Measurements from ENCODE around the gene MAN2A2.

Gene MAN2A2

GRCh38 chr15:90863987-90864386 is 39.1 kb upstream of the MAN2A2 start:
- no peak for TF ChIP-seq EGR1 (IDR thresholded peaks at IDR 0.05)
- no peak for TF ChIP-seq MAX (IDR thresholded peaks at IDR 0.05)
- TF ChIP-seq FOXM1 (IDR thresholded peaks at IDR 0.05; ENCODE audit: borderline replicate concordance, low read depth), result no peak
- no peak for TF ChIP-seq REST (IDR thresholded peaks at IDR 0.05; ENCODE audit: low read depth)
- TF ChIP-seq EP300 (IDR thresholded peaks at IDR 0.05; ENCODE audit: borderline replicate concordance), result no peak
- no peak for TF ChIP-seq YY1 (IDR thresholded peaks at IDR 0.05; ENCODE audit: low read depth)
- TF ChIP-seq, protein P1, sequence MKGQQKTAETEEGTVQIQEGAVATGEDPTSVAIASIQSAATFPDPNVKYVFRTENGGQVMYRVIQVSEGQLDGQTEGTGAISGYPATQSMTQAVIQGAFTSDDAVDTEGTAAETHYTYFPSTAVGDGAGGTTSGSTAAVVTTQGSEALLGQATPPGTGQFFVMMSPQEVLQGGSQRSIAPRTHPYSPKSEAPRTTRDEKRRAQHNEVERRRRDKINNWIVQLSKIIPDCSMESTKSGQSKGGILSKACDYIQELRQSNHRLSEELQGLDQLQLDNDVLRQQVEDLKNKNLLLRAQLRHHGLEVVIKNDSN (IDR thresholded peaks at IDR 0.05), result no peak
- no peak for TF ChIP-seq TCF12 (IDR thresholded peaks at IDR 0.05; ENCODE audit: low read depth)
- TF ChIP-seq TAF1 (IDR thresholded peaks at IDR 0.05; ENCODE audit: low read depth), result no peak
- TF ChIP-seq NFIC (IDR thresholded peaks at IDR 0.05), result no peak
- TF ChIP-seq ZBTB7A (IDR thresholded peaks at IDR 0.05; ENCODE audit: low read depth), result no peak
- TF ChIP-seq RAD21 (IDR thresholded peaks at IDR 0.05; ENCODE audit: low read depth), result no peak
- no peak for TF ChIP-seq CREB1 (IDR thresholded peaks at IDR 0.05; ENCODE audit: low read depth)
- no peak for TF ChIP-seq TEAD4 (IDR thresholded peaks at IDR 0.05)
- TF ChIP-seq CEBPB (IDR thresholded peaks at IDR 0.05), result no peak

GRCh38 chr15:90864507-90864906 is 38.6 kb upstream of the MAN2A2 start:
- no peak for TF ChIP-seq REST (IDR thresholded peaks at IDR 0.05; ENCODE audit: low read depth)
- TF ChIP-seq CREB1 (IDR thresholded peaks at IDR 0.05; ENCODE audit: low read depth), result no peak
- TF ChIP-seq EGR1 (IDR thresholded peaks at IDR 0.05), result no peak
- TF ChIP-seq NFIC (IDR thresholded peaks at IDR 0.05), result no peak
- TF ChIP-seq YY1 (IDR thresholded peaks at IDR 0.05; ENCODE audit: low read depth), result no peak
- TF ChIP-seq MAX (IDR thresholded peaks at IDR 0.05), result no peak
- TF ChIP-seq, protein P1 (IDR thresholded peaks at IDR 0.05), result no peak
- TF ChIP-seq EP300 (IDR thresholded peaks at IDR 0.05; ENCODE audit: borderline replicate concordance), result no peak
- TF ChIP-seq ZBTB7A (IDR thresholded peaks at IDR 0.05; ENCODE audit: low read depth), result no peak
- TF ChIP-seq CEBPB (IDR thresholded peaks at IDR 0.05), result no peak
- no peak for TF ChIP-seq TEAD4 (IDR thresholded peaks at IDR 0.05)
- TF ChIP-seq TCF12 (IDR thresholded peaks at IDR 0.05; ENCODE audit: low read depth), result no peak
- no peak for TF ChIP-seq RAD21 (IDR thresholded peaks at IDR 0.05; ENCODE audit: low read depth)
- TF ChIP-seq TAF1 (IDR thresholded peaks at IDR 0.05; ENCODE audit: low read depth), result no peak

DNA sequence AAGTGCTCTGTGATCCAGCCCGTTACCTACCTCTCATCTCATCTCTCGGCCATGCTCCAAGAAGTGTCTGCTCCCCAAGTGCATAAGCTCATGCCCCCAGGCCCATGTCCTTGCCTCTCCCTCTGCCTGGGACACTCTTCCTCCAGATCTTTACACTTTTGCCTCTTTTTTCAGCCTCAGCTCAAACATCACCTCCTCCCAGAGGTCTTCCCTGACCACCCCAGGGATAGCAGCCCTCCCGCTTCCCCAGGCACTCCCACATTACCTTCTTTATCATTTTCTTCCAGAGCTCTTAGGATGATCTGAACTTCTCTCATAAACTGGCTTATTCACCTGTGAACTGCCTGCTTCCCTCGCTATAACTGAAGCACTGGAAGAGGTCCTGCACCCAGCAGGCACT is 37.4 kb upstream of the MAN2A2 start:
- TF ChIP-seq ZBTB7A (IDR thresholded peaks at IDR 0.05; ENCODE audit: low read depth) (no peak), EP300 (IDR thresholded peaks at IDR 0.05; ENCODE audit: borderline replicate concordance) (no peak), TCF12 (IDR thresholded peaks at IDR 0.05; ENCODE audit: low read depth) (no peak), REST (IDR thresholded peaks at IDR 0.05; ENCODE audit: low read depth) (no peak), TAF1 (IDR thresholded peaks at IDR 0.05; ENCODE audit: low read depth) (no peak), CREB1 (IDR thresholded peaks at IDR 0.05; ENCODE audit: low read depth) (no peak), YY1 (IDR thresholded peaks at IDR 0.05; ENCODE audit: low read depth) (no peak), CEBPB (IDR thresholded peaks at IDR 0.05) (no peak)

DNA sequence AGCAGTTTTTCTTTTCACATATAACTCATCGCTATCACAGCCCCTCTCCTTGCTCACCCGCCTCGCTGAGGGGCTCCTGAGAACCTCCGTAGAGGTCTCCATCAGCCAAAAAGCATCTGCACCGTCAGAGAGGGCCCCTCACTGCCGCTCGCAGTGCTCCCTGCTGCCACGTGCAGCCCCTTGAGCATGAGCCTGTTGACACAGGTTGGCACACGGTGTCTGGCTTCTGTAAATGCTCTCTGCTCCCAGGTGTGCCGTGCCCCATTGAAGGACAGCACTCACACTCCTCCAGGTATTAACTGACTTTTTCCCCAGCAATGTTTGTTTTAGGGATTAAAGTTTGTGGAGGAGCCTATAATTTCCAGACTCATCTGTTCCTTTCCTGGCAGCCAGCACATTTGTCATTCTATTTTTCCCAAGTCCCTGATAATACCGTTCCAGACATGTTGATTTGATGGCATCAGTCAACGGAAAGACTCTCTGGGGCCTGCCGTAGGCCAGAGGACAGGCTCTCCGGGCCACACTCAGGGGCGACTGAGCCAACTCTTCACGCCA is 36.9 kb upstream of the MAN2A2 start:
- no peak for TF ChIP-seq CEBPB (IDR thresholded peaks at IDR 0.05)
- TF ChIP-seq MAX (IDR thresholded peaks at IDR 0.05), result no peak
- TF ChIP-seq TAF1 (IDR thresholded peaks at IDR 0.05; ENCODE audit: low read depth), result no peak
- no peak for TF ChIP-seq EGR1 (IDR thresholded peaks at IDR 0.05)
- TF ChIP-seq RAD21 (IDR thresholded peaks at IDR 0.05; ENCODE audit: low read depth), result no peak
